GM21786 (cell line): ENCODE measurements around the gene ARPP21.
"Not testable (repeated sequence)": the region's sequence is repeated elsewhere in the genome, so short reads cannot be mapped to it uniquely, and the experiment has no call there.

Experiments
- ATAC-seq: cut with Tn5 transposase; IDR thresholded peaks from one replicate; pipeline ENCODE4 v1.9.1; 2021; ENCODE audit not compliant: unreplicated experiment

Gene ARPP21

DNA sequence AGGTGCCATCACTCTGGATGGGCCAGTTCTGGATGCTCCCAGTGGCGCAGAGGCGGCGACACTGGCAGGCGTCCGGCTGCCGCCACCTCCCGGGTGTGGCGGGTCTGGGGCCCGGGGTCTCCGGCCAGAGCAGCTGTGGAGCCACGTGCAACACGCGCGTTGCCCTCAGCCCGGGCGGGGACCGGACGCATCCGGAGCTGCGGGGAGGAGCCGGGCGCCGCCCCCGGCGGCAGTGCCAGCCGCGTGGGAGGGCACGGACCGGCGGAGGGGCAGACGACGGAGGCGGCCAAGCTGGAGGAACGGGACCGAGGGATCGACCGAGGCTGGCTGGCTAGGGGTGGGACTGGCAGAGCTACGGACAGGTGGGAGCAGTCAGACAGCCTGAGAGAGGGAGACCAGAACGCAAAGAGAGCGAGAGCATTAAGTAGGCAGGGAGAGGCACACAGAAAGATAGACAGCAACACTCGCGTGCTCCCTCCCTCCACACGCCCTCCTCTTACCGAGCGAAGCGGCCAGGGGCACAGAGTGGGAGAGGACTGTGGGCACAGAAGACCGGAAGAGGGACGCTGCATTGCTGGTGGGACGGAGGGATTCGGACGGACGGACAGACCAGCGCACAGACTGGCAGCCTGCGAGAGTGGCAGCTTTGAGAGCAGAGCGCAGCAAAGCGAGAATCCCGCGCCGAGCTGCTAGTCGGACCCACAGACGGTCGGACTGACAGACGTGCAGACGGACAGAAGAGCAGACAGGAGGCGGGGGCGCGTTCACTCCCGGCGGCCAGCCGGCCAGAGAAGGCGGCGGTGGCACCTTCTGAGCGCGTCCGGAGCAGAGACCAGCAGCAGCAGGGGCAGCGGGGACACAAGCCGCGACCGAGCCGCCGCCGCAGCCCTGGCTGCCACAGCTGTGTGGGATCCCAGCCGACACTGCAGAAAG, at the start of gene ARPP21:
ARPP21 (plus strand) TSS at position 272 of the 933 bp plus-strand sequence. CDS start 42,227 bp downstream, outside the sequence.
- ATAC-seq: no peak

DNA sequence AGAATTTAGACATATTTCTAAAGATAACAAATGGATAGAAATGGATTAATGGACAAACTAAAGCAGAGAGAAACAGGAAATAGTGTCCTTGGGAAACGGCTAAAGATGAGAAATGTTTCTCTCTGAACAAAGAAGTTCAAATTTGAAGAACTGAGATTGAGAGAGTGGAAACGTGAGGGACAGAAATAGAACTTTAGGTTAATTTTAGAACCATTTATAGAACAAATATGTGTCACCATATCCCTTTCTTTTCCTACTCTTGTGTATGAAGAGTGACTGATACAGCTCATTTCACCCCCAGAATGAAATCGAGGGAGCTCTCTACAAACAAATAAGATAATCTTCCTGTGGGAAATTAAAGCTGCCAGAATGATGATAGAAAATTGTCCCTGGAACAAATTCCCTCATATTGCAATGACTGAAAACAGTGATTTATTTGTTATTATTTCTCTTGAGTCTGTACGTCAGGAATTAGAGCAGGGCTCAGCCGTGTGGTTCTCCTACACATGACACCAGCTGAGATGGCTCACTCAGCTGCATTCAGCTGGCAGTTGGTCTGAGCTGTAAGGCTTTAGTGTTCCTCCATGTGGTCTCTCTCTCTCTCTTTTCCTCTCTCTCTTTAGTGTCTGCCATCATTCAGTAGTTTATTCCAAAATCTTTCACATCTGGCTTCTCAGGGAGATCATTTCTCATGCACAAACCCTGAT, 46.6 kb upstream of the ARPP21 start:
- peak; percentile 61 for ATAC-seq

DNA sequence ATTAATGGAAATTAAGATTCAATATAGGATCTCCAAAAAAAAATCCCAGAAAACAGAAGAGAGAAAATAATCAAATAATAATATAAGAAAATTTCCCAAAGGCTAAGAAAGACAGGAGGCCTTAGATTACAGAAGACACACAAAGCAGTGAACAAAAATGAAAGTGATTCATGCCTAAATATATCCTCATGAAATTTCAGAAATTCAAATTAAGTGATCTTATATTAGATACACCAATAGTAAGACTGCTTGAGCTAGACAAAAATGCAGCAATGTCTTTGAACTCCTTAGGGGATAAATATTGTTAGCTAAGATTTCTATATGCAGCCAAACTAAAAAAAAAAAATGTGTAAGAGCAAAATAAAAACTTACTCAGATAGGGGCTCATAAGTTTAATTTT, 44.6 kb upstream of the ARPP21 start:
- ATAC-seq: no peak

DNA sequence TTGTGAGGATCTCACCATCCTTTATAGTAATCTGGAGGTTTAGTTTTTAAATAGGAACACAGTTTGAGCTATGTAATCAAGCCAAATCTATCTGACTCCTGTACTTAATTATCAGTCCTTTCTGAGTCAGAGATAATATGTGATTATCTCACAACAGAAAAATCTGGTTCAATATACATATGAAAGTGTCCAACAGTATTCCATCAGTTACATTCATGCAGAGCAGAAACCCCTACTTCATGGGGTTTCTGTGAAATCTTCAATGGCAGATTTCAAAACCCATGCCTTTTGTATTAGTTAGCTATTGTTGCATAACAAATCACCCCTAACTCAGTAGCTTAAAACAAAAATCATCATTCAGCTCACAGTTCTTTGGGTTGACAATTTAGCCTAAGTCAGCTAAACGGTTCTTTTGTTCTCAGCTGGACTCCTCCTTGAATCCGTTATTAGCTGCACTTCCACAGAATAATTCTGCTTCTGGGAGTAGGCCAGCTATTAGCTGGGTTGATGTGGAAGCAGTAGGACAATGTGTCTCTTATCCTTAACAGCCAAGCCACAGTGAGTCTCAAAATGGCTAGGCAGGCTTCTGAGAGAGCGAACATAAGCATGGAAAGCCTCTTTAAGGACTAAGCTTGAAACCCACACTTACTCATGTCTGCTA, 42.9 kb upstream of the ARPP21 start:
- ATAC-seq: no peak

DNA sequence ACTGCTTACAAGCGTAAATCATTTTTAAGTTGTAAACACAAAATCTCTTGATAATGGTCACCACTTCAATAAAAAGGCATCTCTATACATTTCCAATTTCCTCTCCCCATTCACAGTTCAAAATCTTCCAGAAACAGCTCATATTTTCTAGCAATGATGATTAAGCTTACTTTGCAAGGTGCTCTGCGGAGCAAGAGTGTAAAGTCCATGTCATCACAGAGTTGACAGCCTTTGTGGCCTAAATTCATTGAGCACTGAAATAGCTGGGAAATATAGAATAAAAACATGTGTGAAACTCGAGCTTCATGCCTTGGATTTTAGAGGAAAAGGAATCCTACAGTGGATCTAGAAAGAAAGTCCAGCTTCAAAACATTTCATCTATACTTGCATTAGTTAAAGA, 41.8 kb upstream of the ARPP21 start:
- ATAC-seq: no peak

DNA sequence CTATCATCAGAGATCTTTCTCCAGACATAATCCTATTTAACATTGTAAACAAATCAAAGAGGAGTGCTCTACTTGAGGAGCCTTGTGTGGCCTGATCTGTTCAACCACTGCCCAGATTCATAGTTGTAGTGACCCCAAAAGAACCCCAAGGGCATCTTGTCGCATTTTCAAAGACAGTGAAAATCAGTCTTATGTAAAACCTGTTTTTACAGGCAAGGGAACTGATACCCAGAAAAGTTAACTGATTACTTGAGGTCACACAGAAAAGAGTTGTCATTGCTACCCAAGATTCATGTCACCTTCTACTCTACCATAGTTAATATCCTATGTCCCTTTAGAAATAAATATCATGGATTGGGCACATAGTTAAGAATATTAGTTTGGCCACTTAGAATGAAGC, 40.5 kb upstream of the ARPP21 start:
- no peak for ATAC-seq

DNA sequence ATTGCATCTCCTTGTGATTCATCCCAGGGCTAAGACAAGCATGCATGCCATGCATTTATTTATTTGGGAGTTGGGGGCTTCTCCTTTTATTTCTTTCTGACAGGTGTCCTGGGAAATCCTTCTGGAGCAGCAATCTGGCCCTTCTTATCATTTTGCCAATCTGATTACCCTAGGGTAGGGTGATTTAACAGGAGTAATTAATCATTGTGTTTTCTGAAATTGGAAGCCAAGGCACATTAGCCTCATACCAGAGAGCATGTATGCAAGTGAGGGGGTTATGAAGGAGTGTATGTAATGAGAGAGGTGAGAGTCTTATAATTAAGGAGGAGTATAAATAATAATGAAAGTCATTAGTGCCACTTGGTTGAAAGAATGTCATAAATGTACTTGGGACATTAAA, 37.4 kb upstream of the ARPP21 start:
- ATAC-seq: no peak

DNA sequence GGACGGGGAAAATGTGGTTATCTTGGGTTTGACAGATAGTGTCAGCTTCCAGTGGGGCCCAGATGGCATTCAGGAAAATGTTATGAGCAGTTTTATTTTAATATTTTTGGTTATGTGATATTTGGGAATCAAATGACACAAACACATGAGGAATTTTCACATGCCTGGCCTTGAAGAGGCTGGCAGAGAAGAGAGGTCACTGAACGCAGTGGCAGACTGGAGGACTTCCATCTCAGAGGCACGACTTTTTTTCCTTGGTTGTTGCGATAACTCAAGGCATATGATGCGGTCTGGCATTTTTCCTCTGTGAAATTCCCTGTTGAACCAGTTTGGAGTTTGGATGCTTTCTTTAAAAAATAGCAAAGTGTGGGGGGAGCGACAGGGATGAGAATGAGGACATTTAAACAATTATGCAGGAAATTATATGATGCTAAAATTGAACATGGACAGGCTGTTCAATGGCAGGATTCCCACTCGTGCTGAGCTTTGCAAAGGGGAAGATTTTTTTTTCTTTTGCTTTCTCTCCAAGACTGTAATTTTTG, 36.9 kb upstream of the ARPP21 start:
- ATAC-seq: no peak

DNA sequence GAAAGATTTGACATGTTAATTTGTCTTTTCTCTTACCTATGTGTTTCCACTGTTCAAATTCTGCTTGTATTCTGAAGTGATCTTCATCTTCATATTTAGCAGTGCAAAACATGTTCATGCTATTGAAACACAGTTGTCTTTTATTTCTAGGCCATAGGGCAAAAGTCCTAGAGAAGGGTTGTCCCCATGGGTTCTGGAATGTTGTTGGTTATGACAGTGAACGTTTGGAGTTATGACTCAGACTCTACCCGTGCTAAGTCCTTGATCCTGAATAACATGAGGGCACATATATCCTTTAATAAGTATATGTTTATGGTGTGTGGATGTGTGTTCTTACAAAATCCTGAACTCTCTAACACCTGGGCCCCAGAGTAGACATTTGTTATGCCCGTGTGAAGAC, 23.0 kb upstream of the ARPP21 start:
- no peak for ATAC-seq

DNA sequence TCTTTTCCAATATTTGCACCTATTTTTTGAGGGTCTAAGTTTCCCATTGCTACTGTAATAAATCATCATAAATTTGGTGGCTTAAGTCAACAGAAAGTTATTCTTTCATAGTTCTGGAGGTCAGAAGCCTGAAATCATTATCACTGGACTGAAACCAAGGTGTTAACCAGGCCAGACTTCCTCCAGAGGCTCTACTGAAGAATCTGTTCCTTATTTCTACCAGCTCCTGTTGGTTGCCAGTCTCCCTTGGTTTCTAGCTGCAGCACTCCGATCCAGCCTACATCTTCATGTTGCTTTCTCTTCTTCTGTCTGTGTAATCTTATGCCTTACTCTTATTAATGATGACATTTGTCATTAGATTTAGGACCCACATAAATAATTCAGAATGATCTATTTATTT, 22.0 kb upstream of the ARPP21 start:
- no peak for ATAC-seq

DNA sequence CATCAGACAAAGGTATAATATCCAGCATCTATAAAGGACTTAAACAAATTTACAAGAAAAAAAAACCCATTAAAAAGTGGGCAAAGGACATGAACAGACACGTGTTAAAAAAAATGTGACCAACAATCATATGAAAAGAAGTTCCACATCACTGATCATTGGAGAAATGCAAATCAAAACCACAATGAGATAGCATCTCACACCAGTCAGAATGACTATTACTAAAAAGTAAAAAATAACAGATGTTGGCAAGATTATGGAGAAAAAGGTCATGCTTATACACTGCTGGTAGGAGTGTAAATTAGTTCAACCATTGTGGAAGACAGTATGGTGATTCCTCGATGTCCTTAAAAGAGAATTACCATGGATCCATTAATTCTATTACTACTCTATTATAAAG, 19.1 kb upstream of the ARPP21 start:
- ATAC-seq: not testable (repeated sequence)

DNA sequence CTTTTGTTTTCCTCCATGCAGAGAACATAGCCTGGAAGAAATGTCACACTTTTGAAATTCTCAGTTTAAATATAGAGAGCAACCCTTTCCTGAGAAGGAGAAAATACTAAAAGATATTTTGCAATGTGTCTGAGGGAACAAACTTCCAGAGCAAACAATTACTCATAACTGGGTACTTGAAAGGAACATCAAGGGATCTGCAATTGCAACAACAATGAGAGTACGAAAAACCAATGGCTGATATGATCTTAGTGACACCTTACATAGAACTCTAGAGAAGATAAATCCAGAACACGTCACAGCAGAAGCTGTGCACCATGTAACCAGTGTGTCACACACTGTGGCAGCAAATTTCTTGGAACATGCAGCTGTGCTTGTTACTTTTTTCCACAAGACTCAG, 14.6 kb upstream of the ARPP21 start:
- ATAC-seq: no peak

DNA sequence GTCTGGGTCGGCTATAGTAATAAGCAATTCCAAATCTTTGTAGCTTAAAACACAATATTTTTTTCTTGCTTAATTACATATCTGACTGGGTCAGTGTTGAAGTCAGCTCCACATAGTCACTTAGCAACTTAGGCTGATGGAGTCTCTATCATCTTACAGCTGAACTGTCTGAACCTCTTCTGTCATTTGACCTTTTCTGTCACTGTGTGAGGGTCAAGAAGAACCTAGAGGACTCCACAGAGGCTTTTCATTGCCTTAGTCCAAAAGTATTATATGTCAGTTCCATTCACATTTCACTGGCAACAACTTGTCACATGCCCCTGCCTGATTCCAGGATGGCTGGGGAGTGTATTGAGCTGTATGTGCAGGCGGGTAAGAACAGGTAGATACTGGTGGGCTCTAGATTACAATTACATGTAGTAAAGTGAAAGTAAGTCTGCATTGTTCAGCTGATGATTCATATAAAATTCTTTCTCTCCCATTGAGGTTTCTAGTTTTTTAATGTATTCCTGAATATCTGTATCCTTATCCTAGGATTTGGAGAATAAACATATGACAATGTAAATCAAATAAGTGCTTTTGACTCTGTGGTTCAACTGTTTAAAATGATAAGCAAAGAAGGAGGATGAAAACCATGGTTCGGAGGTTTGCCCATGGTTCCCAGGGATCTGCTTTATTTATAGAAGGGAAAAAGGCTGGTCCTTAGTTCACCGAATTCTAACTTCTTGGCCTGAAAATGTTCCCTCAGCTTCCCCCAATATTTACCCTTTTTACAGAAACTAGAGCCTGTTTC, 5.8 kb upstream of the ARPP21 start:
- no peak for ATAC-seq

DNA sequence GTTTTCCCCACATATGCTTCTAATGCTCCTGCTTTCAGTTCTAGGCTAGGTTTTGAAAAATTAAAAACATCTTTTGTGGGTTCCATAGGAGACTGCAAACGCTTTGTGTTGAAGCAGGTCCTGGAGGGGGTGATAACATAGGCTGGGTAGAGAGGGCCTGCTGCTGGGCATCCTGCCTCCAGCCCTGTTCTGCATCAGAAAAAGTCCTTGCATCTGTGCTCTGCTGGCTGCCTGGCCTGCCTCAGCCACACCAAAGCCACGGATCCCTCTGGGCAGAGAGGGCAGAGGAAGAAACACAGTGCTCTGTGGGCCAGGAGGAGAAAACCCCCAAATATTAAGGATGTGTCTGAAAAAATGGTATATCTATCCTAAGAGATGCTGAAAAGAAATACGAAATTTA, 3.9 kb upstream of the ARPP21 start:
- ATAC-seq: no peak

DNA sequence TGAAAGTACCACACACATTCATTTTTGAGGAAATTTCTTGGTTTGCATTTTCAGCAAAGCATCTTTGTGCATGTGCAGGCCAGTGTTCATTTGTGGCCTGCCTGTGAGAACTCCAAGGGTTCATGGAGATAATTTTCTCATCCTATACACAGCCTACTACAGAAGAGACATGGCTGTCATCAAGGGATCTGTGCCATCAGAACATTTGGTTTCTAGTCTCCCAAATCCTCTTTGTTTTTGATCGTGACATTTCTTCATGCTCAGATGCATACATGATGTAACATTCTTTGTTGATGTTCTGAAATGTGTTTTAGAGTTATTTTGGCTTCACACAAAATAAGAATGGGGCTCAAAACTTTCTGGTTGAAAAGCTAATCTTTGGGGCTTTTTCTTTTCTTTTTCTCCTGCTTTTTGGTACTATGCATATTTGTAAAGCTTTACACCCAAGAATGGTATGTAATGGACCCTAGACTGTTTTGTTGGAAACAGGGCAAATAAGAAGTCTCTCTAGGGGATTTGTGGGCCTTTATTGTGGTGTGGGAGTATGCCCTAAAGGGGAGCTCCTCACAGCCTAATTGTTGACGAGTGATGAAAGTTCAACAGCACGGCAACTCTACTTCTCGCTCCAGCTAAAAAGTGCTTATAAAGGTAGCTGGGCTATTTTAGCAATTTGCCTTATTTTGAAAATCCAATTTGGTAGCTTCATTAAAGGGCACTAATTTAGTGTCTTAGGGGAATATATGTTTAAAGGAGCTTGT, 3.2 kb upstream of the ARPP21 start:
- no peak for ATAC-seq

DNA sequence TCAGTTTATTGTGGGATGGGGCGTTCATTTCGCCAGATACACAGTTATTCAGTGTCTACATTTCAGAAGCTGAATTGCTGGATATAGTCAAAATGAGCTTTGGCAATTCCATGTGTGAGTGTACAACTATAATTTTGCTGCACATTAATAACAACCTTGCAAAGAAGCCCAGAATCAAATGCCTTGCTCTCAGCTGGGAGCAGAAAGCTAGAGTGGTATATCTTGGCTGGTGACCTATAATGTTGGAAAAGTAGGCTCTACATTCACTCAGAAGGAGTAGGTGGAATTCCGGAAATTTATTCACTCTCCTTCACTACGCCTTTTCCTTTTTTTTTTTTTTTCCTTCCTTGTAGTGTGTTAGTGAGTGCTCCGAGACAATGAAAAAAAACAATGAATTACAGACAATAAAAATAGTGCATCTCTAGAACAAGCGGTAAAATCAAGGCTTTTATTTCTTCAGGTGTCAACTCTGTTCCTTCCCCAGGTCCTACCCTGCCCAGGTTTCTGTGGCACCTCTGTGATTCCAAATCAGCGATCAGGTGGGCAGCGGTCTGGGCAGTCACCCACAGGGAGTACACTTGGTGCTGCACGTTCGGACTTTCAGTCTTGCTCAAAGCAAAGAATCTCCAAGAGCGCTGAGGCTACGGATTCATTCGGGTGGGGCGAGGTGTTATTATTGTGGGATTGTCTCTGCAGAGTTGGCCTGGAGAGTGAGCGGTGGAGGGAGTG, 910 bp upstream of the ARPP21 start:
- ATAC-seq: no peak

DNA sequence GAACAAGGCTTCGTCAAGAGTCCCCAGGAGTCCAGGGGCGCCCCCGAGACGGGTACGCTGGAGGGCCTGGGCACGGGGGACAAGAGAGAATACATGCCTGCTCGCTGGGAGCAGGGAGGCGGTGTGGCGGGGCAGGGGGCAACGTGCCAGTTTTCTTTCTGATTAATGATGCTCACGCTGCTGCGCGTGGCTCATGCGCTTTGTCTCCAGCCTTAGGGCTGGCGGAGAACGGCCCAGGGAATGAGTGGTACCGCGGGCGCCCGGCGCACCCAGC, 408 bp upstream of the ARPP21 start:
- ATAC-seq: no peak

DNA sequence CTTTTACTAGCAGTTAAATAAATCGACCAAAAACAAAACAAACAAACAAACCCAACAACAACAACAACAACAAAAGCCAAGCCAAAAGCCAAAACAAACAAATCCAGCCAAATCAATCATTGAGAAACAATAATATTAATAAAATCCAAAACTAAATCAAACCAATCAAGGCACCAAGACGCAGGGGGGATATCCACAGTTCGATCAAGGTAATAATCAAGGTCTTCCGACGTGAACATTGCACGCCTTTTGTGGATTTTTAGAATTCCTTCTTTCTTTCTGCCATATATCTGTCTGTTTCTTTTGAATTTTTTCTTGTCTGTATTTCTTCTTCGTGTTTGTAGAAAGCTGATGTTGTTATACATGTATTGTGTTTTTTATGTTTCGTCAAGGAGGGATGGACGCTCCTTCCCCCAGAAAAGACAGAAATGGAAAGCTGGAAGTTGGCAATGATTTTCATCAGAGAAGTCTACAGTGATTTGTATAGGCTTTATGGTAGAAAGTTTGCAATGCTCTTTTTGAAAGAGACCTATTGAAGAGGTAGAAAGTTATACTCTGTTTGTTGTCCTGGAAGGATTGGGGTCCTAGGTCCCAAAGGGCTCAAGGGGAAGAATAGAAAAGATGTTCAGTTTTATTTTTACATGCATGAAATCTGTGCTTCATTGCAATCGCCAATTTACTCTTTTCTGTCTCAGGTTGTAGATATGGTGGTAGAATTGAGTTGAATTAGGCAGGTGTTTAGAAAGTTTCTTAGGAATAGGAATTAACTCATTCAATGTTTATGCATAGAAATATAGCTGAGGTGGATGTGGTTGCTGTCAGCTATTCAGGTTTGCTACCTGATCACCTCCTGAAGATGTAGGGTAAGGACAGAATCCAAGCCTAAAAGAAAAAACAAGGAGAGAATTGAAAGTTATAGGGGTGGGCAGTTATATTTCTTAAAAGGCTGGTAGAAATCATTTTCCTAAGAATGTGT, 1.2 kb downstream of the ARPP21 start:
- ATAC-seq: no peak
